Umbilical cord (tissue), 2 donors: Measurements from ENCODE around the gene NRARP. TPM values are rescaled to one million over a fixed set of nuclear protein-coding genes. Genes with fewer than 3 reads are reported as not detected.
"Not testable (repeated sequence)": the region's sequence is repeated elsewhere in the genome, so short reads cannot be mapped to it uniquely, and the experiment has no call there.

Source experiments
- DNase-seq: peaks from one replicate; pipeline ENCODE4 v3.0.0-alpha.2; 2015; ENCODE audit warnings: low spot score
- total RNA-seq: library from RNA; depleted of rRNA; stranded (reverse); fragments of >200 nt; gene quantifications from one replicate; pipeline ENCODE4 v1.2.3, GENCODE V29; 2014; ENCODE audit warnings: low replicate concordance; ENCODE audit not compliant: insufficient read depth

NRARP gene
- total RNA-seq, 1 donor from 2014 or later: 1.9 TPM

- DNase-seq: no peak
These were observed 39.2 kb downstream of the NRARP start for GRCh38 chr9:137262909-137263285.

GRCh38 chr9:137262173-137262908 is 39.7 kb downstream of the NRARP start:
- not testable (repeated sequence) for DNase-seq

- no peak for DNase-seq
These were observed 45.2 kb downstream of the NRARP start for GRCh38 chr9:137256856-137257255.

- no peak for DNase-seq
These were observed 45.7 kb downstream of the NRARP start for GRCh38 chr9:137256362-137256761.

GRCh38 chr9:137255448-137256114 is 46.5 kb downstream of the NRARP start:
- DNase-seq: no peak

GRCh38 chr9:137254624-137255447 is 47.2 kb downstream of the NRARP start, which contains the start of gene NELFB:
NELFB (plus strand) TSS chr9:137255327.
- DNase-seq: peak; percentile 93

DNA sequence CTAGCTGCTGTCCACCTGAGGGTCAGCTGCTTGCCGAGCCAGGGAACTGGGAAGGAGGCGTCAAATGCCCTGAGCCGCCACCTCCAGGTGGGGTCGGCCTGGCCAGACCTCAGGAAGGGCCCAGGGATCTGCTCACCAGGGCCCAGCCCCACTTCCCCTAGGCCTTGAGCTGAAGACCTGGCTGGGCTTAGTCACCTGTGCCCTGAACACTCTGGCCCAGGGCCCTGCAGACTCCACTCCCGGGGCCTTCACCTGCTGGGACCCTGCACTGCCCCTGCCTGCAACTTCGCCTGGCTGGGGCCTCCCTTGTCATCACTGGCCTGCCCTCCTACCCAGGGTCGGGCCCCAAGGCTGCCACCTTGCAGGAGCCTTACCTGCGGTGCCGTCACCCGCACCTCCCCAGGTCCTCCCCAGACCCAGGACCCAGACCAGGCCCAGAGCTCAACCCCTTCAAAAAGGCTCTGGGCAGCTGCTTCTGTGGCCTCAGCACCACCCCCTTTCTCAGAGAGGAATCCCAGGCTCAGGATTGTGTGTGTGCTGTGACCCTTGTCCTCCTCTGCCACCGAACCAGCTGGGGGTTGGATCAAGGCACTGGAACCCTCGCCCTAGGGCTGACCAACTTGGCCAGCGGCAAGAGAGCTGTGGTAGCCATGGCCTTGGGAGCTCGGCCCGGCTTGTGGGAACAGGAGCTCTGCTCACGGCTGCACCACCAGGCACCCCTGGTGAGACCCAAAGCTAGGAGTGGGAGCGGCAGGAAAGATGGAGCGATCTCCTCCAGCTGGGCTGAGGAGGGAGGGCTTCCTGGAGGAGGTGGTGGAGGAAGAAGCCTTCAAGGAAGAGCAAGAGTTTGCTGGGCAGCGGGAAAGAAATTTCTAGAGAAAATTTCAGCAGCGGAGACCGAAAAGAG is 48.1 kb downstream of the NRARP start:
- no peak for DNase-seq

- DNase-seq: no peak
These were observed 49.2 kb downstream of the NRARP start for GRCh38 chr9:137252555-137253506.

- DNase-seq: no peak
These were observed 50.4 kb downstream of the NRARP start for GRCh38 chr9:137251490-137252268.

DNA sequence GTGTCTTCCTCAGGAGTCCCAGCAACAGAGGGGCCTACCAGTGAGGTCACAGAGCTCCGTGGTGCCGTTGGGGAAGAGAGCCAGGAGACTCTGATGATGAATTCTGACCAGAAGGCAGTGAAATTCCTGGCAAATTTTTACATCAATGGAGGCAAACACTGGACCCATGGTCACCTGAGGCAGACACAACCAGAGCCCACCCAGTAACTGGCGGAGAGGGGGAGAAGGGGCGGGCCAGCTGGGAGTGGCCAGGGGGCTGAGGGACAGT is 50.9 kb downstream of the NRARP start, which contains the start of gene STPG3:
Gene STPG3 (plus strand): TSS at position 93 of the 268 bp plus-strand sequence. CDS start 1 bp downstream, at position 94.
- no peak for DNase-seq

DNA sequence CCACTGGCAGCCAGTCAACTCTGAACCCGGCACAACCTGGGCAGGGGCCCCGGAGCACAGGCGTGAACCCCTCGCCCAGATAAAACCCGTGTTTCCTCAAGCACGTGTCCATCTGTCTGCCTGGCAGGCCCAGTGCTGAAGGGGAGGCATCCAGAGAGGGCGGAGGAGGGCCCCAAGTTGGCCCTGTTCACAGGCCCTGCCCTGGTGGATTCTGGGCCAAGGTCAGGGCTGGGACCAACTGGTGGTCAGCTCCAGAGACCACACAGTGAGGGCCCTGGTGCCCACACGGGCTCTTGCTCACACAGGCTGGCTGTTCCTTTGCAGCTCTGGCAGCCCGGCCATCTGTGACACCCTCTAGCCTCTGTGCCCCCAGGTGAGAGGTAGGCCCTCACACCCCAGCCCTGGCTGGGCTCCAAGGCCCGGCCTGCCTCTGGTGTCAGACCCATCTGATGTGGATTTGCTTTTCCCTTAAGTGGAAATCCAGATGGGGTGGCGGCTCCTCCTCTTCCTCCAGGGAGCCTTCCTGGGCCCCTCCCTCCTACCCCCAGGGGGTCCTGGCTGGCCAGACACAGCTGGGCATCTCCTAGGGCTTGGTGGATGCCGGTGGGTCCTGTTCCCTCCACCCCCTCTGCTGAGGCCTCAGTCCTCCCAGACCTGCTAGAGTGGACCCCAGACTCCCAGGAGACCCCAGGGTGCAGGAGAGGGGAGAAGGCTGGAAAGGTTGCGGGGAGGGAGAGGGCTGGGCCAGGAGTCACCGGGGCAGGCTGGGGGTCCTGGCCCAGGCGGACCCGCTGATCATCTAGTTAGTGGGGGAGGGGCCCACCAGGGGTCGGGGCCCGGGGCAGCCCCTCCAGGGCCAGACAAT is 51.5 kb downstream of the NRARP start:
- no peak for DNase-seq

Other genes with a start within 250 kb of the NRARP start
- not detected for gene ENTPD2, start 248.2 kb downstream of the NRARP start, total RNA-seq
- gene SAPCD2, start 231.7 kb downstream of the NRARP start, total RNA-seq: 2.6 TPM
- gene UAP1L1, start 224.8 kb downstream of the NRARP start, total RNA-seq: 8.2 TPM
- gene MAN1B1, start 215.3 kb downstream of the NRARP start, total RNA-seq: 41.4 TPM
- 67.9 TPM for gene DPP7, start 187.5 kb downstream of the NRARP start, total RNA-seq
- 5.1 TPM for gene GRIN1, start 163.1 kb downstream of the NRARP start, total RNA-seq
- not detected for gene LRRC26, start 132.2 kb downstream of the NRARP start, total RNA-seq
- not detected for gene TMEM210, start 130.2 kb downstream of the NRARP start, total RNA-seq
- gene ANAPC2, start 113.7 kb downstream of the NRARP start, total RNA-seq: 18.3 TPM
- 30.8 TPM for gene SSNA1, start 113.6 kb downstream of the NRARP start, total RNA-seq
- gene TPRN, start 101.5 kb downstream of the NRARP start, total RNA-seq: 2.2 TPM
- 33.0 TPM for gene TMEM203, start 96.6 kb downstream of the NRARP start, total RNA-seq
- 0.72 TPM for gene NDOR1, start 96.6 kb downstream of the NRARP start, total RNA-seq
- gene RNF208, start 80.0 kb downstream of the NRARP start, total RNA-seq: not detected
- 0.96 TPM for gene CYSRT1, start 77.1 kb downstream of the NRARP start, total RNA-seq
- not detected for gene RNF224, start 74.8 kb downstream of the NRARP start, total RNA-seq
- gene SLC34A3, start 71.4 kb downstream of the NRARP start, total RNA-seq: not detected
- 48.9 TPM for gene TUBB4B, start 61.0 kb downstream of the NRARP start, total RNA-seq
- 1.9 TPM for gene STPG3, start 51.0 kb downstream of the NRARP start, total RNA-seq
- 18.8 TPM for gene NELFB, start 46.9 kb downstream of the NRARP start, total RNA-seq
- 4.3 TPM for gene TOR4A, start 24.5 kb downstream of the NRARP start, total RNA-seq
- gene EXD3, start 120.9 kb upstream of the NRARP start, total RNA-seq: 12.0 TPM
- gene NOXA1, start 121.1 kb upstream of the NRARP start, total RNA-seq: not detected
- not detected for gene ENTPD8, start 139.1 kb upstream of the NRARP start, total RNA-seq
- 8.7 TPM for gene NSMF, start 157.1 kb upstream of the NRARP start, total RNA-seq
- gene PNPLA7, start 248.1 kb upstream of the NRARP start, total RNA-seq: 4.3 TPM
- 11.8 TPM for gene MRPL41, start 249.6 kb upstream of the NRARP start, total RNA-seq